Ishikawa (cell line): ENCODE data around the gene APPL2.

Experiments
- CEBPB ChIP-seq: IDR thresholded peaks from 2 replicates; pipeline ENCODE4 v1.6.1; 2012
- CREB1 ChIP-seq: IDR thresholded peaks from 2 replicates; pipeline ENCODE4 v1.6.1; 2012; ENCODE audit warnings: low read depth
- EGR1 ChIP-seq: IDR thresholded peaks from 2 replicates; pipeline ENCODE4 v1.6.1; 2012
- EP300 ChIP-seq: IDR thresholded peaks from 2 replicates; pipeline ENCODE4 v1.6.1; 2012; ENCODE audit warnings: borderline replicate concordance
- MAX ChIP-seq: IDR thresholded peaks from 2 replicates; pipeline ENCODE4 v1.6.1; 2012
- NFIC ChIP-seq: IDR thresholded peaks from 2 replicates; pipeline ENCODE4 v1.6.1; 2012
- REST ChIP-seq: IDR thresholded peaks from 2 replicates; pipeline ENCODE4 v1.6.1; 2012; ENCODE audit warnings: low read depth, mild to moderate bottlenecking
- TAF1 ChIP-seq: IDR thresholded peaks from 2 replicates; pipeline ENCODE4 v1.6.1; 2012; ENCODE audit warnings: low read depth, mild to moderate bottlenecking
- TCF12 ChIP-seq: IDR thresholded peaks from 2 replicates; pipeline ENCODE4 v1.6.1; 2012; ENCODE audit warnings: low read depth
- TEAD4 ChIP-seq: IDR thresholded peaks from 2 replicates; pipeline ENCODE4 v1.6.1; 2012
- USF1 ChIP-seq: IDR thresholded peaks from 2 replicates; pipeline ENCODE4 v1.6.1; 2012
- YY1 ChIP-seq: IDR thresholded peaks from 2 replicates; pipeline ENCODE4 v1.6.1; 2012; ENCODE audit warnings: low read depth

- TF ChIP-seq REST (no peak), NFIC (no peak), MAX (no peak), EP300 (no peak), YY1 (no peak), CREB1 (no peak), USF1 (no peak), CEBPB (no peak), EGR1 (no peak), TCF12 (no peak), TAF1 (no peak), TEAD4 (no peak)
Observed at GRCh38 chr12:105171691-105172436, 64.1 kb downstream of the APPL2 start.
